Fibroblast of lung (primary cell): ENCODE results near the gene FGD2.

ENCODE experiments used
- EZH2 ChIP-seq: IDR thresholded peaks from 2 replicates; pipeline ENCODE4 v1.5.1; 2012; ENCODE audit warnings: low read length, control low read depth, mild to moderate bottlenecking; ENCODE audit errors: missing control alignments
- TF ChIP-seq, protein P1 (sequence below), 2 donors: IDR thresholded peaks in 1 of 2; conservative IDR thresholded peaks in 1 of 2; 1 replicate in 1 of 2; 2 replicates in 1 of 2; pipeline ENCODE4 v1.5.1; 2011 to 2012; ENCODE audit warnings: low read length in 2 of 2, control low read depth in 1 of 2, inconsistent platforms in 1 of 2, low read depth in 1 of 2, mild to moderate bottlenecking in 1 of 2

DNA sequence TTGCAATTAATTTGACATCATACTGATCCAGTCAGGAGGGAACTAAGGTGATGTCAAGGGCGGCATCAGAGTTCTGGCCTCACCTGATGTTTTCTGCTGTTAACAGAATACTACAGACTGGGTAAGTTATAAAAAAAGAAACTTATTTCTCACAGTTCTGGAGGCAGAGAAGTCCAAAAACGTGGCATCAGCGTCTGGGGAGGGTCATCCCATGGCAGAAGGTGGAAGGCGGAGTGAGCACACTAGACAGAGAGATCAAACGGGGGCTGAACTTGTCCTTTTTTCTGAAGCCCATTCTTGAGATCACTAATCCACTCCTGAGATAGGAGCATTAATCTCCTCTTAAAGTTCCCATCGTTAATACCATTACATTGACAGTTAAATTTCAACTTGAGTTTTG lies 16.2 kb upstream of the FGD2 start:
- TF ChIP-seq, protein P1, sequence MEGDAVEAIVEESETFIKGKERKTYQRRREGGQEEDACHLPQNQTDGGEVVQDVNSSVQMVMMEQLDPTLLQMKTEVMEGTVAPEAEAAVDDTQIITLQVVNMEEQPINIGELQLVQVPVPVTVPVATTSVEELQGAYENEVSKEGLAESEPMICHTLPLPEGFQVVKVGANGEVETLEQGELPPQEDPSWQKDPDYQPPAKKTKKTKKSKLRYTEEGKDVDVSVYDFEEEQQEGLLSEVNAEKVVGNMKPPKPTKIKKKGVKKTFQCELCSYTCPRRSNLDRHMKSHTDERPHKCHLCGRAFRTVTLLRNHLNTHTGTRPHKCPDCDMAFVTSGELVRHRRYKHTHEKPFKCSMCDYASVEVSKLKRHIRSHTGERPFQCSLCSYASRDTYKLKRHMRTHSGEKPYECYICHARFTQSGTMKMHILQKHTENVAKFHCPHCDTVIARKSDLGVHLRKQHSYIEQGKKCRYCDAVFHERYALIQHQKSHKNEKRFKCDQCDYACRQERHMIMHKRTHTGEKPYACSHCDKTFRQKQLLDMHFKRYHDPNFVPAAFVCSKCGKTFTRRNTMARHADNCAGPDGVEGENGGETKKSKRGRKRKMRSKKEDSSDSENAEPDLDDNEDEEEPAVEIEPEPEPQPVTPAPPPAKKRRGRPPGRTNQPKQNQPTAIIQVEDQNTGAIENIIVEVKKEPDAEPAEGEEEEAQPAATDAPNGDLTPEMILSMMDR (conservative IDR thresholded peaks at IDR 0.05 in 1 of 2, IDR thresholded peaks at IDR 0.05 in 1 of 2; ENCODE audit: low read depth in 1 of 2, low read length in 2 of 2) = no peak
- TF ChIP-seq EZH2 = no peak
